Stomach (tissue), 4 donors: Measurements from ENCODE around the gene GULP1.

Experiments used
- CTCF ChIP-seq, 7 experiments: fragments of 450-650 bp in 4 of 7; fragments of 200-600 bp in 3 of 7; sonication (generic) in 3 of 7; IDR thresholded peaks; one replicate each; pipeline ENCODE4 v1.5.1; 2016 to 2019; ENCODE audit warnings: antibody characterized with exemption in 7 of 7, control low read depth in 2 of 7, mild to moderate bottlenecking in 1 of 7
- POLR2A ChIP-seq, 4 donors: fragments of 450-650 bp; IDR thresholded peaks; one replicate each; pipeline ENCODE4 v1.6.1; 2016; ENCODE audit warnings: antibody characterized with exemption in 4 of 4, control low read depth in 2 of 4, mild to moderate bottlenecking in 1 of 4, moderate library complexity in 1 of 4

- TF ChIP-seq CTCF (IDR thresholded peaks at IDR 0.05), result no peak
- no peak for TF ChIP-seq POLR2A (IDR thresholded peaks at IDR 0.05)
Observed at GRCh38 chr2:188338463-188338862, 46.8 kb downstream of the GULP1 start.
